ENCODE measurements around the gene ARFRP1.
"Not testable (repeated sequence)": the region's sequence is repeated elsewhere in the genome, so short reads cannot be mapped to it uniquely, and the experiment has no call there.

The ARFRP1 gene

DNA sequence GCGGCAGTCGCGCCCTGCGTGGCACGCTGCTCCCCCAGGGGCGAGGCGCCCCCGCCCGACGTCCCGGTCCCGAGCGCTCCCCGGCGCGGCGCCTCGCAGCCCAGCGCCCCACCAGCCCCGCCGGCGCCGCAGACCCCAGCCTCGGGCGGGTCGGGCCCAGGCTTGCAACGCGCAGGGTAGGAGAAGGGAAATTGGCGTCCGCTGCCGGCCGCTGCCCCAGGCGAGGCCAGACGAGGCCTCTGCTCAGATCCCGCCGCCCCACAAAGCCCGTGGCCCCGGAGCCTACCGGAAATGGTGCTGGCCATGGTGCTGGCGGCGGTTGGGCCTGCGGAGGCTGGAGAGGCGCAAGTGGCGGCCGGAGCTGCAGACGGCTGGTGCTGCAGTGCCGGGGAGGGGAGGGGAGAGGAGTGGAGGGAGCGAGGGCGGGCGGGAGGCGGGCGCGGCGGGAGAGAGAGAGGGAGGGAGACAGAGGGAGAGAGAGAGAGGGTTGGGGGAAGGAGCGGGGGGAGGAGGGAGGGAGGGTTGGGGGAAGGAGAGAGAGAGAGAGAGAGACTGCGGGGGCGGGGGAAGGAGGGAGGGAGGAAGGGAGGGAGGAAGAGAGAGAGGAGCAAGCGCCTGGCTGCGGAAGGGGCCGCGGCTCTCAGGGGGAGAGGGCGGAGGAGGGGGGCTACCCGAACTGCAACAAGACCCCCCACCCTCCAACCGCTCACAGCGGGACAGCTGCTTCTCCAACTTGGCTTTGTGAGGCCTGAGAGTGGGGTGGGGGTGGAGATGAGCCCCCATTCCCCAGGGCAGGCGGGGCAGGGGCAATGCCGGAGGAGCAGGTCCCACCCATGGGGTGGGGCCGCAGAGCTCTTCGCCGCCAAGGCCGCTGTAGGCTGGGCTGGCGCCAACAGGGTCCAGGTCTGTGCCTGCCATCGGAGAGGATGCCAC, 54.5 kb downstream of the ARFRP1 start, which contains the start of gene STMN3:
Gene STMN3, minus strand, starts transcription at position 384 of the 933 bp plus-strand sequence. Its CDS starts 79 bp downstream, at position 305.
- DNase-seq: no peak

DNA sequence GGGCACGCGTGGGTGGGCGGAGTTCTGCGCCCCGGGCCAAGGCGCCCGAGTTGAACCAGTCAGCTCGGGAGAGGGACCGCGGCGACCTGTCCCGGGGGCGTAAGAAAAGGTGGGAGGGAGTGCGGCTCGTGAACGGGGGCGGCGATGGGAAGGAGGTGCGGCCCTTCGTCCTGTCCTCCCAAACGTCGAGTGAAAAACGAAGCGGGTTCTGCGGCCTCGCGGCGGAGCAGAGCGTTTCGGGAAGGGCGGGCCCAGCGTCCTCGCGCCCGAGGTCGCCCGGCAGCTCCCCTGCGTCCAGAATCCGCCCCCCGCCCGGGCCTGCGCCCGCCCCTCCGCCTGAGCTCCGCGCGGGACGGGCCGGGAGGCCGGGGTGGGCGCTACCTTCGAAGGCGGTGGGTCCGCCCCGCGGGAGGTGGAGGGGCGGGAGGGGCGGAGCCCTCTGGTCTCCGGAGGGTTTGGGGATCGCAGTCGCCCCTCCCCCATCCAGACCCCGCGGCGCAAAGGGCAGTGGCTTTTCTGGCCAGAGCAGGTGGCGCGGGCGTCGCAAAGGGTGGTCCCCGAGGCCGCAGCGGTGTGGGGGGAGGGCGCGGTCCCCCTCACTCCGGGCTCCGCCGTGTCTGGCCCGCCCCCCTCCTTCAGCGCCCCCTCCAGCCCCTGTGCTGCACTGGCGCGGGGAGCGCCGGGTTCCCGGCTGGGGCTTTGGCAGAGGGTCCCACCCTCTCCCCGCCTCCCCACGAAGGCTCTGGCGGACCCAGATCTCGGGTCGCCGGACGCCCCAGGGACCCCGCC, 55.4 kb downstream of the ARFRP1 start:
- DNase-seq: no peak

DNA sequence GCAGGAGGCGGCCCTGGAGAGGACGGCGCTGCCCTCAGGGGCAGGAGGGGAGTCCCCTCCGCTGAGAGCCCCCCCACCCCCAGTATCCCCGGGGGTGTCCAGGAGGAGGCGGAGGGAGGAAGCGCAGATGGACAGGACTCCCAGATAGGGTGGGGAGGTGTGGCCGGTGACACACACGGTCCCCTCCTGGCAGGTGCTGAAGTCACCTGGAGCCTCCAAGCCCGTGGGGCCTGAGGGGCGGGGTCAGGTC, 55.9 kb downstream of the ARFRP1 start:
- DNase-seq: no peak

DNA sequence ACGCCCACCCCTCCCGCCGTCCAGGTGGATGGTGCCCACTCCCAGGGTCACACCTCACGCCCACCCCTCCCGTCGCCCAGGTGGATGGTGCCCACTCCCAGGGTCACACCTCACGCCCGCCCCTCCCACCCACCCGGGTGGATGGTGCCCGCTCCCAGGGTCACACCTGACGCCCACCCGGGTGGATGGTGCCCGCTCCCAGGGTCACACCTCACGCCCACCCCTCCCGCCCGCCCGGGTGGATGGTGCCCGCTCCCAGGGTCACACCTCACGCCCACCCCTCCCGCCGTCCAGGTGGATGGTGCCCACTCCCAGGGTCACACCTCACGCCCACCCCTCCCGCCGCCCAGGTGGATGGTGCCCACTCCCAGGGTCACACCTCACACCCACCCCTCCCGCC, 57.3 kb downstream of the ARFRP1 start:
- not testable (repeated sequence) for DNase-seq

DNA sequence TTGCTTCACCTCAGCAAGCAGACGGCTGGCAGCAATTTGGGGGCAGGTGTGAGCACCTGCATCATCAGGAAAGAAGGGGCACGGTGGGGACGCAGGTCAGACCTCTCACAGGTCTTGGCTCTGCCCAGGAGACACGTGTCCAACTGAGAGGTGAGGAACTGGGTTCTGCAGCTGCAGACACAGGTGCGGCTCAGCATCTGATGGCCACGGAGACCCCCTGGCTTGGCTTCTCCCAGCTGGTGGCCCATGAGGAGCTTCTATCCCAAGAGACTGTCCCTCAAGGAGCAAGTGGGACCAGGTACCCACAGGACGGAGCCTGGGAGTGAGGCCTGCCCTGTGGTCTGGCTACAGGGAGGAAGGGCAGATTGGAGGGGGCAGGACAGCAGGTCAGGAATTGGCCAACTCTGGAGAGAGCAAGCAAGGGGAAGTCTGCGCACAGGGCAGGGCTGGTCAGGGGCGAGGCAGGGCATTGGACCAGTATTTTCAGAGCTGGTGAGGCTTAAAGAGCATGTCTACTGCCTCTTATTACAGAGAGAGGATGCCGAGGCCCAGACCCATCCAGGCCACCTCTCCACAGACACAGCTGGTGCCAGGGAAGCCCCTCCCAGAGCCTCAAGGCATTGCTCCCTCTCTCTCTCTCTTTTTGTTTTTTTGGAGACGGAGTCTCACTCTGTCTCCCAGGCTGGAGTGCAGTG, 58.7 kb downstream of the ARFRP1 start:
- no peak for DNase-seq
